ENCODE results near the gene ATP8B1.
"Not testable (repeated sequence)": the region's sequence is repeated elsewhere in the genome, so short reads cannot be mapped to it uniquely, and the experiment has no call there.

ATP8B1 gene

GRCh38 chr18:57660961-57661360, 142.2 kb downstream of the ATP8B1 start:
- DNase-seq (ENCODE audit: low read depth), result peak; percentile 93

GRCh38 chr18:57659460-57660102, 143.5 kb downstream of the ATP8B1 start:
- DNase-seq (ENCODE audit: low read depth), result no peak

GRCh38 chr18:57657542-57657941, 145.6 kb downstream of the ATP8B1 start:
- no peak for DNase-seq (ENCODE audit: low read depth)

GRCh38 chr18:57655740-57656139, 147.4 kb downstream of the ATP8B1 start:
- no peak for DNase-seq (ENCODE audit: low read depth)

- DNase-seq (ENCODE audit: low read depth), result no peak
Measured at GRCh38 chr18:57651914-57652313, 151.2 kb downstream of the ATP8B1 start.

- peak; percentile 82 for DNase-seq (ENCODE audit: low read depth)
Measured at GRCh38 chr18:57649556-57650500, 153.3 kb downstream of the ATP8B1 start.

GRCh38 chr18:57648414-57648813, 154.7 kb downstream of the ATP8B1 start:
- no peak for DNase-seq (ENCODE audit: low read depth)

- peak; percentile 23 for DNase-seq (ENCODE audit: low read depth)
Measured at GRCh38 chr18:57644540-57644939, 158.6 kb downstream of the ATP8B1 start.

GRCh38 chr18:57643726-57644125, 159.4 kb downstream of the ATP8B1 start:
- DNase-seq (ENCODE audit: low read depth), result not testable (repeated sequence)

GRCh38 chr18:57642462-57642861, 160.7 kb downstream of the ATP8B1 start:
- not testable (repeated sequence) for DNase-seq (ENCODE audit: low read depth)

GRCh38 chr18:57640749-57641148, 162.4 kb downstream of the ATP8B1 start:
- DNase-seq (ENCODE audit: low read depth), result peak; percentile 14

- peak; percentile 17 for DNase-seq (ENCODE audit: low read depth)
Measured at GRCh38 chr18:57640236-57640635, 162.9 kb downstream of the ATP8B1 start.

- peak; percentile 26 for DNase-seq (ENCODE audit: low read depth)
Measured at GRCh38 chr18:57635003-57635822, 167.9 kb downstream of the ATP8B1 start.

GRCh38 chr18:57631697-57632096, 171.4 kb downstream of the ATP8B1 start:
- no peak for DNase-seq (ENCODE audit: low read depth)

GRCh38 chr18:57630754-57631595, 172.1 kb downstream of the ATP8B1 start:
- no peak for DNase-seq (ENCODE audit: low read depth)

- DNase-seq (ENCODE audit: low read depth), result peak; percentile 95
Measured at GRCh38 chr18:57630002-57630753, 172.9 kb downstream of the ATP8B1 start.

GRCh38 chr18:57629422-57629821, 173.7 kb downstream of the ATP8B1 start:
- no peak for DNase-seq (ENCODE audit: low read depth)

- peak; percentile 75 for DNase-seq (ENCODE audit: low read depth)
Measured at GRCh38 chr18:57627488-57627887, 175.6 kb downstream of the ATP8B1 start.

GRCh38 chr18:57624988-57625387, 178.1 kb downstream of the ATP8B1 start:
- peak; percentile 34 for DNase-seq (ENCODE audit: low read depth)

- peak; percentile 27 for DNase-seq (ENCODE audit: low read depth)
Measured at GRCh38 chr18:57621246-57621604, 181.9 kb downstream of the ATP8B1 start.

GRCh38 chr18:57619876-57620275, 183.2 kb downstream of the ATP8B1 start:
- DNase-seq (ENCODE audit: low read depth), result no peak
